Measurements from ENCODE around the gene PPP1R27. TPM values are rescaled to one million over a fixed set of nuclear protein-coding genes. Genes with fewer than 3 reads are reported as not detected.
A peak's percentile ranks its signal among the peaks of the same experiment; 100 is the strongest.

PPP1R27 gene
- total and polyA plus RNA-seq, 9 of the 15 experiments (the other 6 are each of a cell fraction or from before 2014, with no cell fraction given), result 0.29 to 6.9 (median 1.5) TPM; not detected in 2

GRCh38 chr17:81867991-81868673 lies 33.3 kb upstream of the PPP1R27 start (continued):
- peak; percentile 37 for TF ChIP-seq CHD7 (IDR thresholded peaks at IDR 0.05; ENCODE audit: low read depth, low read length)
- TF ChIP-seq CEBPB (tag; IDR thresholded peaks at IDR 0.05), result no peak
- TF ChIP-seq TEAD4 (IDR thresholded peaks at IDR 0.05; ENCODE audit: low read length), result 0 out of 2 replicates have a peak, but pooled peaks have one; percentile 39
- no peak for TF ChIP-seq TEAD4 (CRISPR knock-in tag; IDR thresholded peaks at IDR 0.05; ENCODE audit: borderline replicate concordance)
- TF ChIP-seq HINFP (tag; conservative IDR thresholded peaks at IDR 0.05; ENCODE audit: low read depth), result no peak
- TF ChIP-seq ZNF778 (CRISPR knock-in tag; IDR thresholded peaks at IDR 0.05), result no peak
- TF ChIP-seq TEAD1 (CRISPR knock-in tag; IDR thresholded peaks at IDR 0.05), result peak in 1 of 2 experiments; percentile 17; a peak in 1 of 4 replicates
- peak; percentile 76; the same call in 1 of the 2 replicates for TF ChIP-seq ZBTB9 (CRISPR knock-in tag; IDR thresholded peaks at IDR 0.05)
- TF ChIP-seq E2F4 (CRISPR knock-in tag; IDR thresholded peaks at IDR 0.05; ENCODE audit: low read depth), result 0 out of 2 replicates have a peak, but pooled peaks have one; percentile 19
- TF ChIP-seq MYBL2 (IDR thresholded peaks at IDR 0.05; ENCODE audit: low read depth), result no peak
- TF ChIP-seq MYBL2 (CRISPR knock-in tag; IDR thresholded peaks at IDR 0.05; ENCODE audit: borderline replicate concordance), result no peak
